Body of pancreas (tissue), 4 donors: ENCODE results near the gene PRSS3. TPM values are rescaled to one million over a fixed set of nuclear protein-coding genes. Genes with fewer than 3 reads are reported as not detected.
"Not testable (repeated sequence)": the region's sequence is repeated elsewhere in the genome, so short reads cannot be mapped to it uniquely, and the experiment has no call there.

Source experiments
- ATAC-seq: fragments of 150-250 bp; one replicate; pipeline ENCODE4 v1.9.1; 2016
- DNase-seq, 4 donors: peaks; one replicate each; pipeline ENCODE4 v3.0.0-alpha.2; 2019
- H3K27ac ChIP-seq, 4 donors: fragments of 200-600 bp; sonication (generic); 1 replicate in 3 of 4; 2 replicates in 1 of 4; pipeline versions ENCODE4 v1.5.1 to v1.6.1; 2016 to 2019; ENCODE audit warnings: mild to moderate bottlenecking in 1 of 4, mixed read lengths in 1 of 4, moderate library complexity in 1 of 4
- H3K27me3 ChIP-seq, 2 donors: fragments of 200-600 bp; sonication (generic); one replicate each; pipeline ENCODE4 v1.6.0; 2016; ENCODE audit warnings: mild to moderate bottlenecking in 1 of 2
- H3K36me3 ChIP-seq, 2 donors: fragments of 200-600 bp; sonication (generic); replicated peaks in 1 of 2; 2 replicates each; pipeline ENCODE4 v1.5.1; 2016; ENCODE audit warnings: low read depth in 2 of 2; ENCODE audit not compliant: insufficient read depth in 1 of 2
- H3K4me1 ChIP-seq: fragments of 200-600 bp; sonication (generic); one replicate; pipeline ENCODE4 v1.6.0; 2016
- H3K4me3 ChIP-seq, 2 donors: fragments of 200-600 bp; sonication (generic); 1 replicate in 1 of 2; 2 replicates in 1 of 2; pipeline ENCODE4 v1.5.1; 2016 to 2019
- H3K9me3 ChIP-seq, 3 donors: fragments of 200-600 bp; sonication (generic); 1 replicate in 2 of 3; 2 replicates in 1 of 3; pipeline ENCODE4 v1.5.1; 2016
- CTCF ChIP-seq, 7 experiments: fragments of 450-650 bp in 4 of 7; fragments of 200-600 bp in 3 of 7; sonication (generic) in 3 of 7; IDR thresholded peaks; one replicate each; pipeline ENCODE4 v1.5.1; 2016 to 2019; ENCODE audit warnings: antibody characterized with exemption in 7 of 7
- POLR2A ChIP-seq, 3 donors: fragments of 450-650 bp; IDR thresholded peaks; one replicate each; pipeline ENCODE4 v1.6.1; 2016; ENCODE audit warnings: antibody characterized with exemption in 3 of 3, mild to moderate bottlenecking in 2 of 3
- WGBS, 2 donors: methylation state at CpG; one replicate each; pipeline ENCODE4 v1.1.5; 2017; 5-methylcytosine and 5-hydroxymethylcytosine counted together
- intact Hi-C: fragments of 100-400 bp; cut with DNase I; formaldehyde crosslinking; loops from one replicate; pipeline ENCODE4 v1.15.1; 2023
- total RNA-seq, 2 donors: library from RNA; depleted of rRNA; stranded (reverse); fragments of >200 nt; gene quantifications; one replicate each; pipeline ENCODE4 v1.1.0, GENCODE V29; 2016

The PRSS3 gene
- total RNA-seq: 100 to 1,000 TPM; 526 to 604 TPM

- intact Hi-C loops: no loop called here
- WGBS, 2 donors: 20 to 38% methylated on average over 4 of the region's 4 CpGs
- Histone ChIP-seq H3K4me1 (peaks cover 94% of the 10 kb centered on the region), H3K4me3 (no peak within 1 kb of the TSS), H3K27me3 (no peaks in the 10 kb centered on the region), H3K27ac (peak within 1 kb of the TSS; percentile 79 to 89 (median 88)), H3K9me3 (no peaks in the 10 kb centered on the region), H3K36me3 (no peaks in the 10 kb centered on the region)
- DNase-seq (peak; percentile 82 to 92 (median 87)), ATAC-seq (peak; percentile 69)
- TF ChIP-seq POLR2A (IDR thresholded peaks at IDR 0.05) (peak in 2 of 3 donors; percentile 52 to 69), CTCF (IDR thresholded peaks at IDR 0.05) (no peak)
Observed at GRCh38 chr9:33795281-33795680, at the start of gene PRSS3. PRSS3 (plus strand) TSS chr9:33795561; CDS start chr9:33795574, 13 bp downstream.

- intact Hi-C loops: no loop called here
- H3K27ac ChIP-seq: no peak overlapping the region
- H3K4me1 ChIP-seq: no peaks in the 10 kb centered on the region
- no peaks in the 10 kb centered on the region for H3K27me3 ChIP-seq
- no peak for TF ChIP-seq CTCF (IDR thresholded peaks at IDR 0.05)
- no peak for TF ChIP-seq POLR2A (IDR thresholded peaks at IDR 0.05)
- 75 to 87% methylated on average over 15 to 22 of the region's 22 CpGs for WGBS, 2 donors
- no peak for ATAC-seq
- no peaks in the 10 kb centered on the region for H3K36me3 ChIP-seq
- H3K9me3 ChIP-seq: no peaks in the 10 kb centered on the region
- DNase-seq: no peak
- no peak overlapping the region for H3K4me3 ChIP-seq
Observed at GRCh38 chr9:33748633-33749304, 46.6 kb upstream of the PRSS3 start.

GRCh38 chr9:33749305-33749654, 46.1 kb upstream of the PRSS3 start:
- H3K4me3 ChIP-seq, ATAC-seq, H3K9me3 ChIP-seq, intact Hi-C loops, H3K27me3 ChIP-seq, H3K36me3 ChIP-seq, H3K27ac ChIP-seq, H3K4me1 ChIP-seq, DNase-seq: not testable (repeated sequence)
- 76 to 80% methylated on average over 6 of the region's 6 CpGs for WGBS, 2 donors

- Histone ChIP-seq H3K9me3 (no peaks in the 10 kb centered on the region), H3K4me1 (no peaks in the 10 kb centered on the region), H3K36me3 (no peaks in the 10 kb centered on the region), H3K27me3 (no peaks in the 10 kb centered on the region), H3K27ac (no peak overlapping the region), H3K4me3 (no peak overlapping the region)
- intact Hi-C loops: no loop called here
- peak in 2 of 4 donors; percentile 14 to 23 for DNase-seq
- 45 to 80% methylated on average over 10 to 35 of the region's 35 CpGs for WGBS, 2 donors
- ATAC-seq: peak; percentile 24
- TF ChIP-seq CTCF (IDR thresholded peaks at IDR 0.05) (no peak), POLR2A (IDR thresholded peaks at IDR 0.05) (no peak)
Observed at GRCh38 chr9:33750307-33750838, 45.0 kb upstream of the PRSS3 start.

- TF ChIP-seq CTCF (IDR thresholded peaks at IDR 0.05) (no peak), POLR2A (IDR thresholded peaks at IDR 0.05) (no peak)
- intact Hi-C loops: no loop called here
- no peak overlapping the region for H3K27ac ChIP-seq
- no peaks in the 10 kb centered on the region for H3K36me3 ChIP-seq
- no peak overlapping the region for H3K4me3 ChIP-seq
- H3K4me1 ChIP-seq: no peaks in the 10 kb centered on the region
- 29 to 53% methylated on average over 11 to 22 of the region's 31 CpGs for WGBS, 2 donors
- H3K27me3 ChIP-seq: no peaks in the 10 kb centered on the region
- ATAC-seq (no peak), DNase-seq (no peak)
- no peaks in the 10 kb centered on the region for H3K9me3 ChIP-seq
Observed at GRCh38 chr9:33750839-33751339, 44.5 kb upstream of the PRSS3 start.
